ENCODE results near the gene PCDHGA4.

DNA sequence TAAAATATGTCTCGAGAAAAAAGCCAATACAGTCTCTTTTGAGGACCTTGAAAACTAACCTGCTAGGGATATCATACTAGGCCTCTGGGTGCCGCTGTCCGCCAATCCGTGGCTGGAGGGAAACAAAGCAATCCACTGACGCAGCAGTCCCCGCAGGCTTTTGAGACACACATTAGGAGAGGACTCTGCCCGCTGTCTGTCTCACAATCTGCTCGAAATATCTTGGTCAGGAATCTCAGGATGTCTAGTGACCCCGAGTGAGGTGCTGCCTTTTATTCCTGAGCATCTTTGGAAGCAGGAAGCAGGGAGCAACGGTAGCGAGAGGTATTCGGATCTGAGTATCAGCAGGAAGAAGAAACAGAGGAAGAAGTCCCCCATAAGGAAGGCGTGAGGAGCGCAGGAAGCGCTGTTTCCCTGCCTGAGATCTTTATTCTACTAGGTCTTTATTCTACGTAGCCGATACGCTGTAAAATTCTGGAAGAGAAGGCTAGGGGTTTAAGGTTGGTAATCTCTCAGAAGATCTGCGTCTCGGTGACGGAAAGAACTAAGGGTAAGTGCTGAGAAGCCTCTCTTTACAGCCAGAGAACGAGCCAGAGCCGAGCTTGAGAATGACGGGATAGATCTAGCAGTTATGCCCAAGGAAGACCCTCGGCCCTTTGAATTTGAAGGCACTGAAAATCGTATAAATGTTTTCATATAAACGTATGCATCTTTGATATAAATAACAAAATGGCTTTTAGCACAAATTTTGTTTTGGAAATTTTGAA is 28.6 kb upstream of the PCDHGA4 start:
- TF ChIP-seq, protein P1, sequence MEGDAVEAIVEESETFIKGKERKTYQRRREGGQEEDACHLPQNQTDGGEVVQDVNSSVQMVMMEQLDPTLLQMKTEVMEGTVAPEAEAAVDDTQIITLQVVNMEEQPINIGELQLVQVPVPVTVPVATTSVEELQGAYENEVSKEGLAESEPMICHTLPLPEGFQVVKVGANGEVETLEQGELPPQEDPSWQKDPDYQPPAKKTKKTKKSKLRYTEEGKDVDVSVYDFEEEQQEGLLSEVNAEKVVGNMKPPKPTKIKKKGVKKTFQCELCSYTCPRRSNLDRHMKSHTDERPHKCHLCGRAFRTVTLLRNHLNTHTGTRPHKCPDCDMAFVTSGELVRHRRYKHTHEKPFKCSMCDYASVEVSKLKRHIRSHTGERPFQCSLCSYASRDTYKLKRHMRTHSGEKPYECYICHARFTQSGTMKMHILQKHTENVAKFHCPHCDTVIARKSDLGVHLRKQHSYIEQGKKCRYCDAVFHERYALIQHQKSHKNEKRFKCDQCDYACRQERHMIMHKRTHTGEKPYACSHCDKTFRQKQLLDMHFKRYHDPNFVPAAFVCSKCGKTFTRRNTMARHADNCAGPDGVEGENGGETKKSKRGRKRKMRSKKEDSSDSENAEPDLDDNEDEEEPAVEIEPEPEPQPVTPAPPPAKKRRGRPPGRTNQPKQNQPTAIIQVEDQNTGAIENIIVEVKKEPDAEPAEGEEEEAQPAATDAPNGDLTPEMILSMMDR (IDR thresholded peaks at IDR 0.05) = peak; percentile 69
- no peak for TF ChIP-seq EZH2 (IDR thresholded peaks at IDR 0.05; ENCODE audit: borderline replicate concordance, insufficient read depth, low read depth, low read length, poor library complexity, severe bottlenecking)
